Mesenchymal stem cell (in vitro differentiated cells and primary cell): ENCODE measurements around the gene DDX11.
"Not testable (repeated sequence)": the region's sequence is repeated elsewhere in the genome, so short reads cannot be mapped to it uniquely, and the experiment has no call there.

Experiments
- DNase-seq: peaks from one replicate; pipeline ENCODE4 v3.0.0-alpha.2; 2013
- H2AFZ ChIP-seq: one replicate; pipeline ENCODE4 v1.6.1; 2013; ENCODE audit warnings: low read depth, mild to moderate bottlenecking, control low read depth, inconsistent platforms, low read length, moderate library complexity
- H2AK5ac ChIP-seq: 2 replicates; pipeline ENCODE4 v1.6.1; 2013; ENCODE audit warnings: low read length, moderate library complexity, mild to moderate bottlenecking, inconsistent platforms; ENCODE audit not compliant: severe bottlenecking
- H2BK120ac ChIP-seq: one replicate; pipeline ENCODE4 v1.6.1; 2013; ENCODE audit warnings: low read depth, mild to moderate bottlenecking, inconsistent platforms, low read length, moderate library complexity
- H2BK12ac ChIP-seq, 2 experiments: one replicate each; pipeline ENCODE4 v1.6.1; 2013; ENCODE audit warnings: inconsistent platforms in 2 of 2, low read length in 2 of 2, mild to moderate bottlenecking in 2 of 2, moderate library complexity in 2 of 2, control low read depth in 1 of 2
- H2BK15ac ChIP-seq: one replicate; pipeline ENCODE4 v1.6.1; 2013; ENCODE audit warnings: mild to moderate bottlenecking, low read depth, inconsistent platforms; ENCODE audit not compliant: poor library complexity, severe bottlenecking
- H2BK5ac ChIP-seq: 2 replicates; pipeline ENCODE4 v1.6.1; 2013; ENCODE audit warnings: low read depth, mild to moderate bottlenecking, low read length, control low read depth, inconsistent platforms; ENCODE audit not compliant: poor library complexity, severe bottlenecking
- H3K14ac ChIP-seq, 2 experiments: one replicate each; pipeline ENCODE4 v1.6.1; 2013; ENCODE audit warnings: inconsistent platforms in 2 of 2, low read length in 2 of 2, control low read depth in 1 of 2, mild to moderate bottlenecking in 1 of 2, moderate library complexity in 1 of 2
- H3K18ac ChIP-seq, 2 experiments: one replicate each; pipeline ENCODE4 v1.6.1; 2013; ENCODE audit warnings: inconsistent platforms in 2 of 2, low read length in 2 of 2, control low read depth in 1 of 2, low read depth in 1 of 2, mild to moderate bottlenecking in 1 of 2
- H3K23ac ChIP-seq, 2 experiments: one replicate each; pipeline ENCODE4 v1.6.1; 2013; ENCODE audit warnings: inconsistent platforms in 2 of 2, low read length in 2 of 2, mild to moderate bottlenecking in 2 of 2, moderate library complexity in 2 of 2, control low read depth in 1 of 2
- H3K27ac ChIP-seq: 2 replicates; pipeline ENCODE4 v1.5.1; 2013; ENCODE audit warnings: mild to moderate bottlenecking, moderate library complexity, low read length, control low read depth, inconsistent platforms; ENCODE audit not compliant: poor library complexity, severe bottlenecking
- H3K27me3 ChIP-seq, 2 experiments: 2 replicates each; pipeline versions ENCODE4 v1.6.1 to v1.7.0; 2013; ENCODE audit warnings: low read length in 2 of 2, mild to moderate bottlenecking in 2 of 2, moderate library complexity in 2 of 2, control low read depth in 1 of 2, inconsistent platforms in 1 of 2; ENCODE audit not compliant: control insufficient read depth in 1 of 2, insufficient read depth in 1 of 2
- H3K36me3 ChIP-seq, 2 experiments: 2 replicates each; pipeline versions ENCODE4 v1.6.1 to v1.7.0; 2013; ENCODE audit warnings: low read length in 2 of 2, control low read depth in 1 of 2, inconsistent platforms in 1 of 2, low read depth in 1 of 2, mild to moderate bottlenecking in 1 of 2; ENCODE audit not compliant: insufficient read depth in 2 of 2, control insufficient read depth in 1 of 2
- H3K4ac ChIP-seq, 2 experiments: one replicate each; pipeline ENCODE4 v1.6.1; 2013; ENCODE audit warnings: inconsistent platforms in 2 of 2, low read length in 2 of 2, mild to moderate bottlenecking in 2 of 2, moderate library complexity in 2 of 2, control low read depth in 1 of 2, low read depth in 1 of 2
- H3K4me1 ChIP-seq: 2 replicates; pipeline ENCODE4 v1.6.1; 2013; ENCODE audit warnings: low read depth, low read length, control low read depth; ENCODE audit not compliant: control insufficient read depth, insufficient read depth
- H3K4me2 ChIP-seq: 2 replicates; pipeline ENCODE4 v1.6.1; 2013; ENCODE audit warnings: low read length, mild to moderate bottlenecking, inconsistent platforms; ENCODE audit not compliant: poor library complexity, severe bottlenecking
- H3K4me3 ChIP-seq, 2 experiments: 2 replicates each; pipeline versions ENCODE4 v1.5.1 to v1.7.0; 2013; ENCODE audit warnings: low read length in 2 of 2, mild to moderate bottlenecking in 2 of 2, control low read depth in 1 of 2, low read depth in 1 of 2; ENCODE audit not compliant: insufficient read depth in 1 of 2
- H3K79me1 ChIP-seq: replicated peaks from 2 replicates; pipeline ENCODE4 v1.6.1; 2013; ENCODE audit warnings: mild to moderate bottlenecking, control low read depth, low read length, inconsistent platforms; ENCODE audit not compliant: poor library complexity, severe bottlenecking
- H3K9ac ChIP-seq: 2 replicates; pipeline ENCODE4 v1.7.0; 2013; ENCODE audit warnings: mild to moderate bottlenecking, low read length, moderate library complexity
- H3K9me3 ChIP-seq: 2 replicates; pipeline ENCODE4 v1.7.0; 2013; ENCODE audit warnings: mild to moderate bottlenecking, low read length; ENCODE audit not compliant: control insufficient read depth
- H4K8ac ChIP-seq: one replicate; pipeline ENCODE4 v1.6.1; 2013; ENCODE audit warnings: inconsistent platforms, mild to moderate bottlenecking, low read length, moderate library complexity
- H4K91ac ChIP-seq: one replicate; pipeline ENCODE4 v1.6.1; 2013; ENCODE audit warnings: mild to moderate bottlenecking, low read length, inconsistent platforms
- WGBS: methylation state at CpG from one replicate; pipeline ENCODE4 v1.1.7; 2013; ENCODE audit warnings: mixed read lengths; 5-methylcytosine and 5-hydroxymethylcytosine counted together

The DDX11 gene

DNA sequence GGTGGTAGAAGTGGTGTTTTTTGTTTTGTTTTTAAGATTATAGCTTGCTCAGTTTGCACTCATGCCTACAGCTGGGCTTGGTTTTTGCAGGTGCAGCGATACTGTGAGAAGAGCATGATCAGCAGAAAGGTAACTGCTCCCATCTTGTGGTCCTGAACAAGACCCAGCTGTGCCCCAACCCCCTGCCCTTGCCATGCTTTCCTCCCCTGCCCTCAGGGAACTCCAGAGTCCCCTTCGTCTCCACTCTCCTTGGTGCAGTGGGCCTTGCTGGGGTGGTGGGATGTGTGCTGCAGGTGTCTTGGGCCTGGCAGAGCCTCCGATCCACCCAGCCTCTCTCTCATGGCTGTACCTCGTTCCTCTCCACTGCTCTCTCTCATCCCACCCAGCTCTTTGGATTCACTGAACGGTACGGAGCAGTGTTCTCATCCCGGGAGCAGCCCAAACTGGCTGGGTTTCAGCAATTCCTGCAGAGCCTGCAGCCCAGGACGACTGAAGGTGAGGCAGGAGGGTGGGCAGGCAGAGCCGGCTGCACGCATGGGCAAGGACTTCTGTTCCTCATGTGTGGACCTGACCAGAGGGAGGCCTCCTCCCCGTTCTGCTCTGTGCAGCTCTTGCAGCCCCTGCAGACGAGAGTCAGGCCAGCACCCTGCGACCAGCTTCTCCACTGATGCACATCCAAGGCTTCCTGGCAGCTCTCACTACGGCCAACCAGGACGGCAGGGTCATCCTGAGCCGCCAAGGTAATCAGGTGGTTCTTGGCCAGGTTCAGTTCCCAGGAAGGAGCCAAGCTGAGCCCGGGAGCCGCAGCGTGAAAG, 22.8 kb downstream of the DDX11 start:
- DNase-seq, H2BK12ac ChIP-seq, H3K27ac ChIP-seq, H3K18ac ChIP-seq, H3K23ac ChIP-seq, H3K4me3 ChIP-seq, H2BK15ac ChIP-seq, H4K8ac ChIP-seq, H2BK120ac ChIP-seq, H2AFZ ChIP-seq, H3K4me2 ChIP-seq, H3K9me3 ChIP-seq, H2BK5ac ChIP-seq, H2AK5ac ChIP-seq, H3K14ac ChIP-seq, H4K91ac ChIP-seq, H3K4ac ChIP-seq, H3K4me1 ChIP-seq, H3K27me3 ChIP-seq, H3K9ac ChIP-seq, H3K79me1 ChIP-seq: not testable (repeated sequence)
- WGBS, result 98% methylated on average over 17 of the region's 19 CpGs
- peaks cover 0 to 40% of the 10 kb centered on the region in 2 experiments for H3K36me3 ChIP-seq

DNA sequence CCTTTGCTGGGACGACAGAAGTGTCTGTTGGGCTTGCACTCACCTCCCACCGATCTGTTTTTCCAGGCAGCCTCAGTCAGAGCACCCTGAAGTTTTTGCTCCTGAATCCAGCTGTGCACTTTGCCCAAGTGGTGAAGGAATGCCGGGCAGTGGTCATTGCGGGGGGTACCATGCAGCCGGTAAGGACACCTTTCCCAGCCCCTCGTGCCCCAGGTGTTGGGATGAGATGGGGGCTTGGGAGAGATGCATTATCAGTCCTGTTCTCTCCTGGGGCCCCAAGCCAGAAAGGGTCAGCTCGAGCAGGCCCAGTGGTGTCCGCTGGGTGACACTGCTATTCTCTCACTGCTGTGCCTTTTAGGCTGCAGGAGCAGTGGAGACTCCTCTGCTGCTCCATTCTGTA, 24.2 kb downstream of the DDX11 start:
- H3K9me3 ChIP-seq, H3K4ac ChIP-seq, H2BK5ac ChIP-seq, H3K27ac ChIP-seq, H3K23ac ChIP-seq, H3K18ac ChIP-seq, DNase-seq, H2BK15ac ChIP-seq, H3K27me3 ChIP-seq, H3K9ac ChIP-seq, H3K4me1 ChIP-seq, H2BK120ac ChIP-seq, H2AK5ac ChIP-seq, H3K14ac ChIP-seq, H4K8ac ChIP-seq, H2BK12ac ChIP-seq, H4K91ac ChIP-seq, H3K79me1 ChIP-seq, H3K4me3 ChIP-seq, H3K4me2 ChIP-seq, H2AFZ ChIP-seq: not testable (repeated sequence)
- WGBS, result 97% methylated on average over 6 of the region's 8 CpGs
- peaks cover 0 to 39% of the 10 kb centered on the region in 2 experiments for H3K36me3 ChIP-seq

GRCh38 chr12:31098363-31098762, 24.7 kb downstream of the DDX11 start:
- H3K9ac ChIP-seq, DNase-seq, H2BK15ac ChIP-seq, H3K23ac ChIP-seq, H3K18ac ChIP-seq, H2BK120ac ChIP-seq, H3K4me1 ChIP-seq, H2BK5ac ChIP-seq, H4K91ac ChIP-seq, H4K8ac ChIP-seq, H2AFZ ChIP-seq, H3K9me3 ChIP-seq, H3K4me2 ChIP-seq, H2BK12ac ChIP-seq, H3K4ac ChIP-seq, H3K27me3 ChIP-seq, H3K79me1 ChIP-seq, H2AK5ac ChIP-seq, H3K4me3 ChIP-seq, H3K27ac ChIP-seq, H3K14ac ChIP-seq: not testable (repeated sequence)
- WGBS, result 82% methylated on average over 3 of the region's 5 CpGs
- H3K36me3 ChIP-seq, result peaks cover 0 to 43% of the 10 kb centered on the region in 2 experiments

GRCh38 chr12:31098771-31099170, 25.1 kb downstream of the DDX11 start:
- H3K27ac ChIP-seq, DNase-seq, H4K91ac ChIP-seq, H2BK15ac ChIP-seq, H3K4ac ChIP-seq, H3K79me1 ChIP-seq, H3K4me2 ChIP-seq, H3K18ac ChIP-seq, H3K14ac ChIP-seq, H2BK5ac ChIP-seq, H2BK12ac ChIP-seq, H3K4me3 ChIP-seq, H3K23ac ChIP-seq, H3K9me3 ChIP-seq, H2AK5ac ChIP-seq, H2AFZ ChIP-seq, H4K8ac ChIP-seq, H3K4me1 ChIP-seq, H2BK120ac ChIP-seq, H3K27me3 ChIP-seq, H3K9ac ChIP-seq: not testable (repeated sequence)
- 96% methylated on average over 4 of the region's 9 CpGs for WGBS
- peaks cover 0 to 47% of the 10 kb centered on the region in 2 experiments for H3K36me3 ChIP-seq
